GM18868 (cell line): Measurements from ENCODE around the gene ARNT2.
"Not testable (repeated sequence)": the region's sequence is repeated elsewhere in the genome, so short reads cannot be mapped to it uniquely, and the experiment has no call there.

Experiments used
- ATAC-seq: cut with Tn5 transposase; IDR thresholded peaks from one replicate; pipeline ENCODE4 v1.9.1; 2021; ENCODE audit warnings: mild to moderate bottlenecking, moderate library complexity; ENCODE audit not compliant: unreplicated experiment

The ARNT2 gene

GRCh38 chr15:80510985-80511384, 106.8 kb downstream of the ARNT2 start:
- ATAC-seq, result not testable (repeated sequence)

GRCh38 chr15:80512726-80513660, 108.8 kb downstream of the ARNT2 start:
- no peak for ATAC-seq

GRCh38 chr15:80514071-80514780, 110.0 kb downstream of the ARNT2 start:
- ATAC-seq, result no peak

GRCh38 chr15:80517290-80517689, 113.1 kb downstream of the ARNT2 start:
- no peak for ATAC-seq

- no peak for ATAC-seq
Measured at GRCh38 chr15:80518522-80518921, 114.3 kb downstream of the ARNT2 start.

GRCh38 chr15:80523746-80524145, 119.6 kb downstream of the ARNT2 start:
- ATAC-seq, result no peak

- ATAC-seq, result no peak
Measured at GRCh38 chr15:80525853-80526252, 121.7 kb downstream of the ARNT2 start.

- ATAC-seq, result no peak
Measured at GRCh38 chr15:80526556-80527340, 122.6 kb downstream of the ARNT2 start.

- no peak for ATAC-seq
Measured at GRCh38 chr15:80527406-80527805, 123.2 kb downstream of the ARNT2 start.

GRCh38 chr15:80527961-80528360, 123.8 kb downstream of the ARNT2 start:
- no peak for ATAC-seq

GRCh38 chr15:80530737-80531365, 126.7 kb downstream of the ARNT2 start:
- no peak for ATAC-seq

GRCh38 chr15:80531388-80531787, 127.2 kb downstream of the ARNT2 start:
- ATAC-seq, result no peak

GRCh38 chr15:80531796-80532195, 127.6 kb downstream of the ARNT2 start:
- ATAC-seq, result no peak

- no peak for ATAC-seq
Measured at GRCh38 chr15:80533790-80534333, 129.7 kb downstream of the ARNT2 start.

- no peak for ATAC-seq
Measured at GRCh38 chr15:80536231-80536630, 132.0 kb downstream of the ARNT2 start.

- no peak for ATAC-seq
Measured at GRCh38 chr15:80536716-80537115, 132.5 kb downstream of the ARNT2 start.

GRCh38 chr15:80545078-80545477, 140.9 kb downstream of the ARNT2 start:
- ATAC-seq, result no peak

- no peak for ATAC-seq
Measured at GRCh38 chr15:80547264-80547663, 143.1 kb downstream of the ARNT2 start.

- ATAC-seq, result no peak
Measured at GRCh38 chr15:80549191-80549590, 145.0 kb downstream of the ARNT2 start.

- no peak for ATAC-seq
Measured at GRCh38 chr15:80549654-80550053, 145.5 kb downstream of the ARNT2 start.
